ENCODE measurements around the gene ARMC9.

- TF ChIP-seq CTCF (IDR thresholded peaks at IDR 0.05) (no peak), EP300 (IDR thresholded peaks at IDR 0.05) (no peak), POLR2A (IDR thresholded peaks at IDR 0.05) (no peak)
Measured at GRCh38 chr2:231159306-231159705, 39.1 kb upstream of the ARMC9 start.

Data from upper lobe of left lung (tissue), 4 donors.